Measurements from ENCODE around the gene PRND. TPM values are rescaled to one million over a fixed set of nuclear protein-coding genes. Genes with fewer than 3 reads are reported as not detected.

The PRND gene
- total and polyA plus RNA-seq, 2 experiments from 2014 or later = 0.10 TPM; not detected in 1

DNA sequence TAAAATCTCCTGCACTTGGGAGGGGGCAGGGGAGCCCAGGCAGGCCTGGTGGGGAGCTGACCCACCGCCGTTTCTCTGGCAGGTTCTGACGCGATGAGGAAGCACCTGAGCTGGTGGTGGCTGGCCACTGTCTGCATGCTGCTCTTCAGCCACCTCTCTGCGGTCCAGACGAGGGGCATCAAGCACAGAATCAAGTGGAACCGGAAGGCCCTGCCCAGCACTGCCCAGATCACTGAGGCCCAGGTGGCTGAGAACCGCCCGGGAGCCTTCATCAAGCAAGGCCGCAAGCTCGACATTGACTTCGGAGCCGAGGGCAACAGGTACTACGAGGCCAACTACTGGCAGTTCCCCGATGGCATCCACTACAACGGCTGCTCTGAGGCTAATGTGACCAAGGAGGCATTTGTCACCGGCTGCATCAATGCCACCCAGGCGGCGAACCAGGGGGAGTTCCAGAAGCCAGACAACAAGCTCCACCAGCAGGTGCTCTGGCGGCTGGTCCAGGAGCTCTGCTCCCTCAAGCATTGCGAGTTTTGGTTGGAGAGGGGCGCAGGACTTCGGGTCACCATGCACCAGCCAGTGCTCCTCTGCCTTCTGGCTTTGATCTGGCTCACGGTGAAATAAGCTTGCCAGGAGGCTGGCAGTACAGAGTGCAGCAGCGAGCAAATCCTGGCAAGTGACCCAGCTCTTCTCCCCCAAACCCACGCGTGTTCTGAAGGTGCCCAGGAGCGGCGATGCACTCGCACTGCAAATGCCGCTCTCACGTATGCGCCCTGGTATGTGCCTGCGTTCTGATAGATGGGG, 3.0 kb downstream of the PRND start:
- Histone ChIP-seq H3K4me2 (no peak overlapping the region), H3F3A (replicated peaks; ENCODE audit: low read depth) (no peaks in the 10 kb centered on the region), H3K4me1 (ENCODE audit: insufficient read depth) (peaks cover 24% of the 10 kb centered on the region), H3K27ac (ENCODE audit: low read depth) (no peak overlapping the region), H3K9me2 (ENCODE audit: insufficient read depth) (no peaks in the 10 kb centered on the region), H3K27me3 (ENCODE audit: insufficient read depth) (no peaks in the 10 kb centered on the region), H3K36me3 (ENCODE audit: insufficient read depth) (no peaks in the 10 kb centered on the region), H3K79me2 (replicated peaks; ENCODE audit: insufficient read depth) (no peaks in the 10 kb centered on the region), H3K4me3 (no peak overlapping the region), H2AFZ (0 out of 2 replicates have a peak overlapping the region, but pooled peaks have one; percentile 23), H4K20me1 (replicated peaks; ENCODE audit: insufficient read depth) (no peaks in the 10 kb centered on the region)
- H3K36me3 Mint-ChIP-seq (ENCODE audit: low read depth) = no peaks in the 10 kb centered on the region
- no peak overlapping the region for H3K27ac Mint-ChIP-seq
- peaks cover 29% of the 10 kb centered on the region for H3K4me1 Mint-ChIP-seq
- ATAC-seq (no peak), DNase-seq (ENCODE audit: low spot score) (no peak)
- H3K4me3 Mint-ChIP-seq = no peak overlapping the region
- TF ChIP-seq, protein P1, sequence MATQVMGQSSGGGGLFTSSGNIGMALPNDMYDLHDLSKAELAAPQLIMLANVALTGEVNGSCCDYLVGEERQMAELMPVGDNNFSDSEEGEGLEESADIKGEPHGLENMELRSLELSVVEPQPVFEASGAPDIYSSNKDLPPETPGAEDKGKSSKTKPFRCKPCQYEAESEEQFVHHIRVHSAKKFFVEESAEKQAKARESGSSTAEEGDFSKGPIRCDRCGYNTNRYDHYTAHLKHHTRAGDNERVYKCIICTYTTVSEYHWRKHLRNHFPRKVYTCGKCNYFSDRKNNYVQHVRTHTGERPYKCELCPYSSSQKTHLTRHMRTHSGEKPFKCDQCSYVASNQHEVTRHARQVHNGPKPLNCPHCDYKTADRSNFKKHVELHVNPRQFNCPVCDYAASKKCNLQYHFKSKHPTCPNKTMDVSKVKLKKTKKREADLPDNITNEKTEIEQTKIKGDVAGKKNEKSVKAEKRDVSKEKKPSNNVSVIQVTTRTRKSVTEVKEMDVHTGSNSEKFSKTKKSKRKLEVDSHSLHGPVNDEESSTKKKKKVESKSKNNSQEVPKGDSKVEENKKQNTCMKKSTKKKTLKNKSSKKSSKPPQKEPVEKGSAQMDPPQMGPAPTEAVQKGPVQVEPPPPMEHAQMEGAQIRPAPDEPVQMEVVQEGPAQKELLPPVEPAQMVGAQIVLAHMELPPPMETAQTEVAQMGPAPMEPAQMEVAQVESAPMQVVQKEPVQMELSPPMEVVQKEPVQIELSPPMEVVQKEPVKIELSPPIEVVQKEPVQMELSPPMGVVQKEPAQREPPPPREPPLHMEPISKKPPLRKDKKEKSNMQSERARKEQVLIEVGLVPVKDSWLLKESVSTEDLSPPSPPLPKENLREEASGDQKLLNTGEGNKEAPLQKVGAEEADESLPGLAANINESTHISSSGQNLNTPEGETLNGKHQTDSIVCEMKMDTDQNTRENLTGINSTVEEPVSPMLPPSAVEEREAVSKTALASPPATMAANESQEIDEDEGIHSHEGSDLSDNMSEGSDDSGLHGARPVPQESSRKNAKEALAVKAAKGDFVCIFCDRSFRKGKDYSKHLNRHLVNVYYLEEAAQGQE (IDR thresholded peaks at IDR 0.05; ENCODE audit: unreplicated experiment) = no peak
- TF ChIP-seq STAT1 (IDR thresholded peaks at IDR 0.05; ENCODE audit: unreplicated experiment) = no peak
- TF ChIP-seq EZH2 (IDR thresholded peaks at IDR 0.05; ENCODE audit: low read depth, unreplicated experiment) = no peak
- no peak for TF ChIP-seq ZNF114 (CRISPR knock-in tag; IDR thresholded peaks at IDR 0.05)
- TF ChIP-seq ZNF331 (CRISPR knock-in tag; IDR thresholded peaks at IDR 0.05; ENCODE audit: low read depth) = no peak
- TF ChIP-seq ETS1 (IDR thresholded peaks at IDR 0.05) = no peak
- TF ChIP-seq, protein P2, sequence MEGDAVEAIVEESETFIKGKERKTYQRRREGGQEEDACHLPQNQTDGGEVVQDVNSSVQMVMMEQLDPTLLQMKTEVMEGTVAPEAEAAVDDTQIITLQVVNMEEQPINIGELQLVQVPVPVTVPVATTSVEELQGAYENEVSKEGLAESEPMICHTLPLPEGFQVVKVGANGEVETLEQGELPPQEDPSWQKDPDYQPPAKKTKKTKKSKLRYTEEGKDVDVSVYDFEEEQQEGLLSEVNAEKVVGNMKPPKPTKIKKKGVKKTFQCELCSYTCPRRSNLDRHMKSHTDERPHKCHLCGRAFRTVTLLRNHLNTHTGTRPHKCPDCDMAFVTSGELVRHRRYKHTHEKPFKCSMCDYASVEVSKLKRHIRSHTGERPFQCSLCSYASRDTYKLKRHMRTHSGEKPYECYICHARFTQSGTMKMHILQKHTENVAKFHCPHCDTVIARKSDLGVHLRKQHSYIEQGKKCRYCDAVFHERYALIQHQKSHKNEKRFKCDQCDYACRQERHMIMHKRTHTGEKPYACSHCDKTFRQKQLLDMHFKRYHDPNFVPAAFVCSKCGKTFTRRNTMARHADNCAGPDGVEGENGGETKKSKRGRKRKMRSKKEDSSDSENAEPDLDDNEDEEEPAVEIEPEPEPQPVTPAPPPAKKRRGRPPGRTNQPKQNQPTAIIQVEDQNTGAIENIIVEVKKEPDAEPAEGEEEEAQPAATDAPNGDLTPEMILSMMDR (conservative IDR thresholded peaks at IDR 0.05; ENCODE audit: low read depth in 2 of 2) = no peak
- TF ChIP-seq JUNB (IDR thresholded peaks at IDR 0.05; ENCODE audit: unreplicated experiment) = no peak
- no peaks in the 10 kb centered on the region for H3K9me3 Mint-ChIP-seq
- H3K27me3 Mint-ChIP-seq (ENCODE audit: insufficient read depth, low read depth, poor library complexity) = no peaks in the 10 kb centered on the region

GRCh38 chr20:4725263-4725550, 3.5 kb downstream of the PRND start:
- Mint-ChIP-seq H3K36me3 (ENCODE audit: low read depth) (no peaks in the 10 kb centered on the region), H3K9me3 (no peaks in the 10 kb centered on the region), H3K27ac (no peak overlapping the region), H3K4me3 (no peak overlapping the region), H3K27me3 (ENCODE audit: insufficient read depth, low read depth, poor library complexity) (no peaks in the 10 kb centered on the region), H3K4me1 (peaks cover 24% of the 10 kb centered on the region)
- ATAC-seq (no peak), DNase-seq (ENCODE audit: low spot score) (no peak)
- H3K79me2 ChIP-seq (replicated peaks; ENCODE audit: insufficient read depth) = no peaks in the 10 kb centered on the region
- H3K27ac ChIP-seq (ENCODE audit: low read depth) = no peak overlapping the region
- H3F3A ChIP-seq (replicated peaks; ENCODE audit: low read depth) = no peaks in the 10 kb centered on the region
- no peak overlapping the region for H3K4me3 ChIP-seq
- no peak overlapping the region for H3K4me2 ChIP-seq
- H3K36me3 ChIP-seq (ENCODE audit: insufficient read depth) = no peaks in the 10 kb centered on the region
- H3K9me2 ChIP-seq (ENCODE audit: insufficient read depth) = no peaks in the 10 kb centered on the region
- no peaks in the 10 kb centered on the region for H4K20me1 ChIP-seq (replicated peaks; ENCODE audit: insufficient read depth)
- peaks cover 18% of the 10 kb centered on the region for H3K4me1 ChIP-seq (ENCODE audit: insufficient read depth)
- H2AFZ ChIP-seq = no peak overlapping the region
- H3K27me3 ChIP-seq (ENCODE audit: insufficient read depth) = no peaks in the 10 kb centered on the region
- no peak for TF ChIP-seq POLR2AphosphoS5 (IDR thresholded peaks at IDR 0.05; ENCODE audit: low read depth)
- TF ChIP-seq STAT1 (IDR thresholded peaks at IDR 0.05; ENCODE audit: unreplicated experiment) = no peak
- no peak for TF ChIP-seq ZNF114 (CRISPR knock-in tag; IDR thresholded peaks at IDR 0.05)
- no peak for TF ChIP-seq NANOG (IDR thresholded peaks at IDR 0.05; ENCODE audit: borderline replicate concordance)
- TF ChIP-seq JUNB (IDR thresholded peaks at IDR 0.05; ENCODE audit: unreplicated experiment) = no peak
